ENCODE data around the gene EMP1.

EMP1 gene

DNA sequence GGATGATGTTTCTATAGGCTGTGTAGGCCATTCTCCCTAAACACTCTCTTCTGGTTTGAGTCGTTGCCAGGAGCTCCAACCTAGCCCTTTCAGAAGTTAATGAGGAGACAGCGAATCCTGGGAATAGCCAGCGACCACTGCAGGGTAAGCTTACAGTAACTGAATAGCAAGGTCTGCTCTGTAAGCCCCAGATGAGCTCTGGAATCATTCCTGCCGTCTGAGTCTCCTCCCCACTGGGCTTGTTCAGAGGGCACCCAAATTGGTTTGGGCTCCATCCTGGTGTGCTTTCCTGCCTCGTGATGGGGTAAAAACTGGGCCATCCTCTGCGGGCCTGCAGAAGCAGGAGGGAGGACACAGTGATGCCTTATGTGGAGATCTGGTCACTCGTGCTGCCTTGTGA, 43.3 kb upstream of the EMP1 start:
- no peak for DNase-seq (ENCODE audit: low spot score)
- in situ Hi-C loops (cut with MboI; ENCODE audit: low pct_unique_long_range_greater_than_20kb, low sequenced_read_pairs, unreplicated experiment): no loop called here
- TF ChIP-seq, protein P1, sequence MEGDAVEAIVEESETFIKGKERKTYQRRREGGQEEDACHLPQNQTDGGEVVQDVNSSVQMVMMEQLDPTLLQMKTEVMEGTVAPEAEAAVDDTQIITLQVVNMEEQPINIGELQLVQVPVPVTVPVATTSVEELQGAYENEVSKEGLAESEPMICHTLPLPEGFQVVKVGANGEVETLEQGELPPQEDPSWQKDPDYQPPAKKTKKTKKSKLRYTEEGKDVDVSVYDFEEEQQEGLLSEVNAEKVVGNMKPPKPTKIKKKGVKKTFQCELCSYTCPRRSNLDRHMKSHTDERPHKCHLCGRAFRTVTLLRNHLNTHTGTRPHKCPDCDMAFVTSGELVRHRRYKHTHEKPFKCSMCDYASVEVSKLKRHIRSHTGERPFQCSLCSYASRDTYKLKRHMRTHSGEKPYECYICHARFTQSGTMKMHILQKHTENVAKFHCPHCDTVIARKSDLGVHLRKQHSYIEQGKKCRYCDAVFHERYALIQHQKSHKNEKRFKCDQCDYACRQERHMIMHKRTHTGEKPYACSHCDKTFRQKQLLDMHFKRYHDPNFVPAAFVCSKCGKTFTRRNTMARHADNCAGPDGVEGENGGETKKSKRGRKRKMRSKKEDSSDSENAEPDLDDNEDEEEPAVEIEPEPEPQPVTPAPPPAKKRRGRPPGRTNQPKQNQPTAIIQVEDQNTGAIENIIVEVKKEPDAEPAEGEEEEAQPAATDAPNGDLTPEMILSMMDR (IDR thresholded peaks at IDR 0.05; ENCODE audit: extremely low read depth, insufficient read depth, missing control alignments): no peak

DNA sequence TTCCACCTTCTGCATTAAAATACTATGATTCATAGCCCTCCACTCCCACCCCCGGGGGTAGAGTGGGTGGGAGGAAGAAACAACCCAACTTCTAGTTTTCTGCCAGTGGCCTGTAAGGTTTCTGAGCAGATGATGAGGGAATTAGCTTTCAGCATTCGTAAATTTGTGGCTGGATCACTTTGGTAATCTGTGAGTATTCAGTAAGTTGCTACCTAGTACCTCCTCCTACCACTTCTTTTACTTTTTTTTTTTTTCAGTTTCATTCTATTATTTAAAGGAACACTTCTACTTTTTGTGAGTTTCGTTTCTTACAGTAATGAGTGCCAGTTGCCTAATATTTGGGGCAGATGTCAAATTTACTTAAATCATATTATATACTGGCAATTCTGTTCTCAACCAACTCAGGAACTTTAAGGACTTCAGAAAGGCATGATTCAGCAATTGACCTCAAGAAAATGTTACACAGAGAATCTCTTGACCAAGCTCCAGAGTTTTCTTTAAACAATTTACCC, 42.4 kb upstream of the EMP1 start:
- TF ChIP-seq, protein P1 (IDR thresholded peaks at IDR 0.05; ENCODE audit: extremely low read depth, insufficient read depth, missing control alignments): no peak
- DNase-seq (ENCODE audit: low spot score): peak; percentile 23
- in situ Hi-C loops (cut with MboI; ENCODE audit: low pct_unique_long_range_greater_than_20kb, low sequenced_read_pairs, unreplicated experiment): no loop called here

DNA sequence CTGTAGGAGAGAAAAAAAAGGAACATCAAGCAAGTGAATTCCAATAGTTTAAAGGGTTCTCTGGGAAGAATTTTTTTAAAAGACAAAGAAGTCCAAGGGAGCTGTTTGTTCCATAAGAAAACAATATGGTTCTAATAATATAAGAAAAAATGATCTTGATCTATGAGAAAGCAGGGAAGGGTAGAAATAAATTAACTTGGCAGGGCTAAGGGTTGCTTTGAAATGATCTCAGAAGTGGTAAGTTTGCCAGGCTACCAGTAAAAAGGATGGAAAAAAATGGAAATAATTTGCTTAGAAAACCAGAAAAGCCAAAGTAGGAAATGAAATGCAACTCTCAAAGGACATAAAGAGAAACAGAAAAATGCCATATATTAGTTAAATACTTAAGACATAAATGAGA, 41.7 kb upstream of the EMP1 start:
- DNase-seq (ENCODE audit: low spot score): no peak
- in situ Hi-C loops (cut with MboI; ENCODE audit: low pct_unique_long_range_greater_than_20kb, low sequenced_read_pairs, unreplicated experiment): no loop called here
- TF ChIP-seq, protein P1 (IDR thresholded peaks at IDR 0.05; ENCODE audit: extremely low read depth, insufficient read depth, missing control alignments): no peak

DNA sequence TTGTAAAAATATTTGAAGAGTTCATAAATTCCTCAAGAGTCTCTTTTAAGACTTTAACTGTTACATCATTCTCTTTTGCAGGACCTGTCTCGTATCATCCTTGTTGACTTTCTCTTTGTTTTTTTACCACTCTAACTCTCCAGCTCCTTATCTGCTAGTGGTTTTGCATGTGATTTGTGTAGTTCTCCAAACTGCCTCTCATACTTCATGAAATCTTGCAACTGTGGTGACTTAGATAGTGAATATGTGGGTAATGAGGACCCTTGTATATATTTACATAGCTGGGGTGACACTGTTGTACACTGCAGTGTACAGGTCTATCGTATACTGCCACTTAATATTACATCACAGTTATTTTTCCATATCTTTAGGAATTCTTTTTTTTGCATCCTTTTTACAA, 40.2 kb upstream of the EMP1 start:
- in situ Hi-C loops (cut with MboI; ENCODE audit: low pct_unique_long_range_greater_than_20kb, low sequenced_read_pairs, unreplicated experiment): no loop called here
- no peak for DNase-seq (ENCODE audit: low spot score)
- TF ChIP-seq, protein P1 (IDR thresholded peaks at IDR 0.05; ENCODE audit: extremely low read depth, insufficient read depth, missing control alignments): no peak

DNA sequence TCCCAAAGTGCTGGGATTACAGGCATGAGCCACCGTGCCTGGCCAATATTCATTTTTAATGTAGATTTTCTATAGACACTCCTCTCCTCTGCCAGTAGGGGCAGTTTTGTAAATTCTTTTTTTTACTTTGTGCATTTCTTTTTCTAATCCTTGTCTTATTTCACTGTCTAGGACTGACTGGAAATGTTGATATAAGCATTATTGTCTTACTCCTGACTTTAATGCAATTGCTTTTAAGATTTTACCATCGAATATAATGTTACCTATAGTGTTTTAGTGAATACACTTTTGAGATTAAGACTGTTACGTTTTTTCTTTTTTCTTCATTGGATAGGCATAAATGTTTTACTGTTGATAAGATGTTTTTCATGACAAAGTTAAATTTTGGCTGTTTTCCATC, 35.4 kb upstream of the EMP1 start:
- DNase-seq (ENCODE audit: low spot score): no peak
- TF ChIP-seq, protein P1 (IDR thresholded peaks at IDR 0.05; ENCODE audit: extremely low read depth, insufficient read depth, missing control alignments): no peak
- in situ Hi-C loops (cut with MboI; ENCODE audit: low pct_unique_long_range_greater_than_20kb, low sequenced_read_pairs, unreplicated experiment): no loop called here

DNA sequence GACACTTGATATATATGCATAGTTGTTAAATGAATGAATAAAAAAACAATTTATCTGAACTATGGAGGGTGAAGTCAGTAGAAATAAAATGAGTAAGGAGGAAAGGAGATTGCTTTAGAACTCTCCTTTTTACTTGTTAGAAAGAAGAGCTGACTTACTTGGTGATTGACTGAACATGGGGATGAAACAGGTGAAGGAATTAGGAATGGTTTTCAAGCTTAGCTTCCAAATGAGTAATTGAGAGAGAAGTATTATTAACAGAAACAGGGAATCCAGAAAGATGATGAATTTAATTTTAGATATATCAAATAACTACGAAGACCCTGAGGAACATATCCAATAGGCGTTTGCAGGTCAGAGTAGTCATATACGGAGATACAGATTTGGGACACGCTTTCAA, 33.6 kb upstream of the EMP1 start:
- DNase-seq (ENCODE audit: low spot score): no peak
- in situ Hi-C loops (cut with MboI; ENCODE audit: low pct_unique_long_range_greater_than_20kb, low sequenced_read_pairs, unreplicated experiment): no loop called here

More for the DNA sequence above, 33.6 kb upstream of the EMP1 start:
- TF ChIP-seq, protein P1 (IDR thresholded peaks at IDR 0.05; ENCODE audit: extremely low read depth, insufficient read depth, missing control alignments): no peak
